ENCODE data around the gene DLG2.
A peak's percentile ranks its signal among the peaks of the same experiment; 100 is the strongest.

Gene DLG2

DNA sequence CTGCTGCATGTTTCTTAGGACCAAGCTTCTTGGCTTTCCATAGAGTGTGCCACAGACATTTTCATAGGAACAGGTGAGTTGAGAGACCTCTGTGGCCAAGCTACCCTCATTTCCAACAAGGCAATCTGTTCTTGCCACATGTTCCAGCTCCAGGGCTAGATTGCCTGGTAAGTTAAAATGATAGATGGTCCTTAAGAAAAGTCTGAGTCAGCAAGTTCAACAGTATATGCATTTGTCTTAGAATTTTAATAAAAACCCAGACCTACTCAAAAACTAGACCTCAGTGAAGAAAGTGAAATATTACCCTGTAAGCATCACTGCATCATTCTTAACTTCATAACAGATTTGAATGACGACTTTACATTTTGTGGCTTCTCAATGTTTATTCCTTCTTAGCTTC, 1123.6 kb downstream of the DLG2 start:
- no peak for DNase-seq (ENCODE audit: low read depth)
- TF ChIP-seq, protein P1, sequence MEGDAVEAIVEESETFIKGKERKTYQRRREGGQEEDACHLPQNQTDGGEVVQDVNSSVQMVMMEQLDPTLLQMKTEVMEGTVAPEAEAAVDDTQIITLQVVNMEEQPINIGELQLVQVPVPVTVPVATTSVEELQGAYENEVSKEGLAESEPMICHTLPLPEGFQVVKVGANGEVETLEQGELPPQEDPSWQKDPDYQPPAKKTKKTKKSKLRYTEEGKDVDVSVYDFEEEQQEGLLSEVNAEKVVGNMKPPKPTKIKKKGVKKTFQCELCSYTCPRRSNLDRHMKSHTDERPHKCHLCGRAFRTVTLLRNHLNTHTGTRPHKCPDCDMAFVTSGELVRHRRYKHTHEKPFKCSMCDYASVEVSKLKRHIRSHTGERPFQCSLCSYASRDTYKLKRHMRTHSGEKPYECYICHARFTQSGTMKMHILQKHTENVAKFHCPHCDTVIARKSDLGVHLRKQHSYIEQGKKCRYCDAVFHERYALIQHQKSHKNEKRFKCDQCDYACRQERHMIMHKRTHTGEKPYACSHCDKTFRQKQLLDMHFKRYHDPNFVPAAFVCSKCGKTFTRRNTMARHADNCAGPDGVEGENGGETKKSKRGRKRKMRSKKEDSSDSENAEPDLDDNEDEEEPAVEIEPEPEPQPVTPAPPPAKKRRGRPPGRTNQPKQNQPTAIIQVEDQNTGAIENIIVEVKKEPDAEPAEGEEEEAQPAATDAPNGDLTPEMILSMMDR (conservative IDR thresholded peaks at IDR 0.05; ENCODE audit: low read depth, low read length): no peak
- no peak overlapping the region for H3K4me3 ChIP-seq (ENCODE audit: low read length)

DNA sequence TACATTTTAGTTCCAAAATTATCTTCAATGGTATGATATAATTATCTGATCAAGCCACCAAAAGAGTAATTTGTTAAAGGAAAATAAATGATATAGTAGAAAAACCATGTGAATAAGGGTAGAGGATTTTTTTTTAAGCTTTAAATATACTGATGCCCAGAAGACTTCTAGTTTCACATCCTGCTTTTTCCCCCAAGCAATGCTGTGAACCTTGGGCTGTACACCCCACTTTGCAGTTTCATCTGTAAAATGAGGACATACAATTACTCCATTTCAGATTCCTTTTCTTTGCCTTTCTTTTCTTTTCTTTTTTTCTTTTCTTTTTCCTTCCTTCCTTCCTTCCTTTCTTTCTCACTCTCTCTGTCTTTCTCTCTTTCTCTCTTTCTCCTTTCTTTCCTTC, 1125.4 kb downstream of the DLG2 start:
- DNase-seq (ENCODE audit: low read depth): no peak
- H3K4me3 ChIP-seq (ENCODE audit: low read length): no peak overlapping the region
- TF ChIP-seq, protein P1 (conservative IDR thresholded peaks at IDR 0.05; ENCODE audit: low read depth, low read length): no peak

DNA sequence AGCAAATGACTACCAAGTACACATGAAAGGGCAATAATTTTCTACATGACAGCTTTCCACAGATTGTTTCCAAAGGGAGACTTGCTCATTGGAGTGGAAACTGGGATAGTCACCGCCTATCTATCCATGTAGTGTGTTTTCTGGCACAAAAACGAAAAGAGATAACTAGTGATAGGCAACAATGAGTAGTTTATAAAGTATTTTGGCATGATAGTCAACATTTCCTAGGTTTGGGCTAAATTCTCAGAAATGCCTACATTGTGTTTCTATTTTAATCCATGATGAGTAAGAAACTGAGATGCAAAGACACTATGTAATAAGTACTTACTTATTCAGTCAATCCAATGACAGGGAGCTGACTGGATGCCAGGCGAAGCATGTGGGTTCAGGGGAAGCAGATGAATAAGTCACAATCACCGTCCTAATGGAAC, 1129.1 kb downstream of the DLG2 start:
- no peak for DNase-seq (ENCODE audit: low read depth)
- TF ChIP-seq, protein P1 (conservative IDR thresholded peaks at IDR 0.05; ENCODE audit: low read depth, low read length): no peak
- no peak overlapping the region for H3K4me3 ChIP-seq (ENCODE audit: low read length)

DNA sequence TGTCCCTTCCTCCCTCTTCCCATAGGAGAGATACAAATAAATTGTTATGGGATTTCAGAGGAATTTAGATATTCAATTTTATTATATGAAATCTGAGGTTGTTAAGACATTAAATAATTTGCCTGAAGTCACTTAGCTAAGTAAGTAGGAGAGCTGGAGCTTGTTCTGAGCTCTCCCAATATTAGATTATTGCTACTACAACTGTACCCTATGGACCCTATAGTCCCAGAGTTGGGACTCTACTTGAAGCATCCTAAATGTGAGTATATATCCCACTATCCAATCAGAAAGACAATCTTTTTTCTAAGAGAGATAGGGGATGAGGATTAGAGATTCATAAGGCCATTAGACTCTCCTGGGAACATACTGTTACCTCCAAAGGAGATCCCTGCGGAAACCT, 1130.0 kb downstream of the DLG2 start:
- H3K4me3 ChIP-seq (ENCODE audit: low read length): no peak overlapping the region
- no peak for DNase-seq (ENCODE audit: low read depth)
- TF ChIP-seq, protein P1 (conservative IDR thresholded peaks at IDR 0.05; ENCODE audit: low read depth, low read length): no peak

DNA sequence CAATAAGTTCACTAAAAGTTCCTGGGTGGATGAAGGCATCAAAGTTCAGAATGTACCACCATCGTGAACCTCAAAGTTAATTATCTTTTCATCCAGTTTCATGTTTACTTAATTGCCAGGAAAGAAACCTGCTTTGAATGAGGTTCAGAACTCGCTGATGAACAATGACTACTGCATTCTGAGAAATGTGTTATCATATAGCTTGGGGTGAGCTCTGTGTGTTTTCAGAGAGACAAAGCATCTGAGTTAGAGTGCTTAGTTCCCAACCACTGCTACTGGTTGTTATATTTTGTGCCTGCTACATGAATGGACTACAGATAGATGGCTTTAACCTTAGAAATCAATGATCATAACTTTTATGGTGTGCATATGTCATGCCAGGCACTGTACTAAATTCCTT, 1131.0 kb downstream of the DLG2 start:
- TF ChIP-seq, protein P1 (conservative IDR thresholded peaks at IDR 0.05; ENCODE audit: low read depth, low read length): no peak

DNA sequence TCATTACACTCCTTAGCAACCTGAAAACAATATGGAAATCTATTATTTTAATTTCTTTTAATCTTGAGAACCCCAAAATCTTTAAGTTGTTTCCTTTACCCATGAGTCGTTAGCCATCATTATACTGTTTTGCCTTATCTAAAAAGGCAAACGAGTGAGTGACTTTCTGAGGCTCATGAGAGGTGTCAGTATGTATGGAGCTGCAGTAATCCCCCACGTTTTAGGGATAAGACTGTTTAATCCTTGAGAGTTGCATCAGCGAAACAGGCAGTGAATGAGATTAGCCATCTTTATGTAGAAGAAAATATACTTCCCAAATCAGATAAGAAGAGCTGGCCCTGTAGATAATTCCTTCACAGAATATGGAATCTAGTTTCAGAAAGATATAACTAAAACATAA, 1147.0 kb downstream of the DLG2 start:
- peak; percentile 93 for DNase-seq (ENCODE audit: low read depth)
- H3K4me3 ChIP-seq (ENCODE audit: low read length): no peak overlapping the region
- TF ChIP-seq, protein P1 (conservative IDR thresholded peaks at IDR 0.05; ENCODE audit: low read depth, low read length): no peak

More for the DNA sequence above, 1131.0 kb downstream of the DLG2 start:
- H3K4me3 ChIP-seq (ENCODE audit: low read length): no peak overlapping the region
- DNase-seq (ENCODE audit: low read depth): no peak

DNA sequence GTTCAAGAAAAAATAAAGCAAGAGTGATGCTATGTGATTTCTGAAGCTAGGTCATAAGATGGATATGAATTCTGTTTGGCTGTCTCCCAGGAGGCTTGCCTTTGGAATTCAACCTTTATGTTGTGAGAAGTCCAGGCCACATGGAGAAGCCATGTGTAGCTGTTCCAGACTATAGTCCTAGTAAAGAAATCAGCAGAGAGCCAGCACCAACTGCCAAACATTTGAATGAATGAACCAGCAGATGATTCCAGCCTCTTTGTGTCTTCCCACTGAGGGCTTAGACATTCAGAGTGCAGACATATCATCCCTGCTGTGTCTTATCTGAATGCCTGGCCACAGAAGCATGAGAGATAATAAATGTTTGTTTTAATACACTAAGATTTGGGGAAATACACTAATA, 1150.6 kb downstream of the DLG2 start:
- TF ChIP-seq, protein P1 (conservative IDR thresholded peaks at IDR 0.05; ENCODE audit: low read depth, low read length): no peak
- H3K4me3 ChIP-seq (ENCODE audit: low read length): no peak overlapping the region
- peak; percentile 59 for DNase-seq (ENCODE audit: low read depth)
